Measurements from ENCODE around the gene FAM240A. TPM values are rescaled to one million over a fixed set of nuclear protein-coding genes. Genes with fewer than 3 reads are reported as not detected.
"Not testable (repeated sequence)": the region's sequence is repeated elsewhere in the genome, so short reads cannot be mapped to it uniquely, and the experiment has no call there.

Gene FAM240A
- polyA plus RNA-seq, 4 donors = 0.11 to 0.14 TPM; not detected in 2

DNA sequence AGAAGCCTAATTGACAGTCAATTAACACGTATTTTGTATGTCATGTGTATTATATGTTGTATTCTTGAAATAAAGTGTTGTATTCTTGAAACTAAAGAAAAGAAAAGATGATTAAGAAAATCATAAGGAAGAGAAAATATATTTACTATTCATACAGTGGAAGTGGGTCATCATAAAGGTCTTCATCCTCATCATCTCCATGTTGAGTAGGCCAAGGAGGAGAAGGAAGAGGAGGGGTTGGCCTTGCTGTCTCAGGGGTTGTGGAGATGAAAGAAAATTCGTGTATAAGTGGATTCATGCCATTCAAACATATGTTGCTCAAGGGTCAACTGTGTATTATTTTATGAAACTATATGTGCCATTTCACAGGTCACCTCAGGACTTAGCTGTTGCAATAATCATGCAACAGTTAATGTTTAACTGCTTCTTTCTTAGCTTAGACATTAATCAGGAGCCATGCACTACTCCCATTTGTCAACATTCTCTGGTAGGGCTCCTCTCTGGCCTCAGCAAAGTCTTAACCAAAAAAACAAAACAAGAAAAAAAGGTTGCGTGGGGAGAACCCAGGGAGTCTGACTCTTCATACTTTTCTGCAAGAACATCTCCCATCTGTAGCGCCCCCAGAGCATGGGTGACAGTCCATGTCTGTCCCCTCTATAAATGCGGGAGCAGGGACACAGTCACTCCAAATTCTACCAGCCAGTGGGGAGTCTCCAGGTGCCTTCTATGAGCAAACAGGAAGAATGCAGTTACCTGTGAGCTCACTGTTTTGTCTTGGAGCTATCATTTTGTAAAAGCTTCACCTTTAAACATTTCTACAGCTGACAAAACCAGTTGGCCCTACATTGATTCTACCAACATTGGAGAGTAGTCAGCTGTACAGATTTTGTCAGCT, 26.3 kb upstream of the FAM240A start:
- DNase-seq (ENCODE audit: low read depth in 4 of 4, low spot score in 2 of 4) = no peak

DNA sequence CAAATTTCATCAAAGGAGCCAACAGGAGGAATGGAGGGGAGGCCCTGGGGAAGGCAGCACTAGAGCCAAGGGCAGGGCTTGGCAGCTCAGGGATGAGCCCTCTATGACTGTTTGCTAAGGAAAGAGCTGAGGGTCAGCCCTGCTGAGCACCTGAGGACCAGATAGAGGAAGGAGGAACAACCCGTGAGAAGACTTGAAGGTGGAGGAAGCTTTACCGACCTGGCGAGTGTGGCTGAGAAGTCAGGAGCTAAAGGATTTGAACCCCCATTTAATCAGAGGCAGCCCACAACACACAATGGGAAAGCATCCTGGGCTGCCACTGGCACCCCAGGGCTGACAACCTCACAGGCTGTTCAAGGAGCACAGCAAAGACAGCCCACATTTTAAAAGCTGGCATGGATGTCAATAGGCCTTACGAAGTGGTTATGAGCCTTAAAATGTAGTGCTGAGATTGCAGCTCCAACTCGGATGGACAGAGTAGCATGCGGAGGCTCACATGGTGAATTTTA, 25.5 kb upstream of the FAM240A start:
- DNase-seq (ENCODE audit: low read depth in 4 of 4, low spot score in 2 of 4) = no peak

DNA sequence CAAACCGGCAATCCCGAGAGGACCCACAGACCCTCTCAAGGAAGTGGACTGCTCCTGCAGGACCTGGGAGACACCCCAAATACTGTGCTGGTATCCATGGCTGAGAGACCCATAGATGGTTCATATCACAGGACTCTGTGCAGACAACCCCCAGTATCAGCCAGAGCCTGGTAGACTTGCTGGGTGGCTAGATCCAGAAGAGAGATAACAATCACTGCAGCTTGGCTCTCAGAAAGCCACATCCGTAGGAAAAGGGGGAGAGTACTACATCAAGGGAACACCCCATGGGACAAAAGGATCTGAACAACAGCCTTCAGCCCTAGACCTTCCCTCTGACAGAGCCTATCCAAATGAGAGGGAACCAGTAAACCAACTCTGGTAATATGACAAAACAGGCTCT, 25.1 kb upstream of the FAM240A start:
- not testable (repeated sequence) for DNase-seq (ENCODE audit: low read depth in 4 of 4, low spot score in 2 of 4)

DNA sequence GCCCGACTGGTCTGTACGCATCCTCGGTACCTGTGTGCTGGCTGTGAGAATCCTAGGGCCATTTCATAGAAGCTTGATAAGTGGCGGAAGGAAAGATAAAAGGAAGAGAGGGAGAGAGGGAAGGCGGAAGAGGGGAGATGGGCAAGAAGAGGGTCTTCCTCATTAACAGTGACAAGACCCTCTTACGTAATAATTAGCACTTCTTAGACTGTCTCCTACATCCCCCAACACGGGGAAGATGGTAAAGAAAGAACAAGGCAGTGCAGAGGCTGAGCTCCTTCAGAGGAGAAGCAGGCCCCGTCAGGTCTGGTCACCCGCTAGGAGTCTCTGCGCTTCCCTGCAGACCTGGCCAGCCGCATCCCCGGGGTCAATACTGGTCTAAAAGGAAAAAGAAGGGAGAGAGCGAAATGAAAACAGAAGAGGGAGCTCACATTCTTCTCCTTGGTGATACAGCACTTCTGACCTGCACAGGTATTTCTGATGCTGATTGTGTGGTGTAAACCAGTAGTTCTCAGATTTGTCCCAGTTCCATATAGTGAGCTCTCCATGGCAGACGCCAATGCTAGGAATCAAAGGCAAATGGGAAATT, 19.0 kb upstream of the FAM240A start:
- no peak for DNase-seq (ENCODE audit: low read depth in 4 of 4, low spot score in 2 of 4)

DNA sequence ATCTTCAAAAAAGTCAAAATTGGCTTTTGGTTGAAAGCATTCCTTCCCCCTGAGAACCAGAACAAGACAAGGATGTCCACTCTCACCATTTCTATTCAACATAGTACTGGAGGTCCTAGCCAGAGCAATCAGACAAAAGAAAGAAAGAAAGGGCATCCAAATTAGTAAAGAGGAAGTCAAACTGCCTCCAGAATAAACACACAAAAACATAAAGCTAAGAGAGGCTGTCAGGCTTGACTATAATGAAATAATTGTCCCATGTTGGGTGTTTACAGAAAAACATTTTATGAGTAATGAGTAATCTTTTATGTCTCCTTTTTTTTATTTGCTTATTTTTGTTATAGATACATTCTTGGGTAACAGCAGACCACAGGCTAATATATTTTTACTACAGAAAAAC, 18.3 kb upstream of the FAM240A start:
- DNase-seq (ENCODE audit: low read depth in 4 of 4, low spot score in 2 of 4) = no peak

DNA sequence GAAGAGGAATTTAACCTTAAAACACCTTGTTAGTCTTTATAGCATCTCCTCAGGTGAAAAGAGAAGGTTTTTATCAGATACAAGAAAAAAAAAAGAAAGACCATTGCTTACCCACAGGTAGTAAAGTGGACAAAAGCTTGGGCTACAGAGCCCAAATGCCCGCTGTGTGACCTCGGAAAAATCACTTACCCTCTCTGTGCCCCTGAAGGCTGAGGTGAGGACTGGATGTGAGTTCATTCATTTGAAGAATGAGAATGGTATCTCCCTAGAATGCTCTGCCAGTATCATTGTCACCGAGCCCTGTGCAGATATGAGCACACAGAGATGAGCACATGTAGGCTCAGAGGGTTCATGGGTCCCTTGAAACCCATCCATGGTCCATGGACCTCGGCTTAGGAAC, 17.6 kb upstream of the FAM240A start:
- no peak for DNase-seq (ENCODE audit: low read depth in 4 of 4, low spot score in 2 of 4)

DNA sequence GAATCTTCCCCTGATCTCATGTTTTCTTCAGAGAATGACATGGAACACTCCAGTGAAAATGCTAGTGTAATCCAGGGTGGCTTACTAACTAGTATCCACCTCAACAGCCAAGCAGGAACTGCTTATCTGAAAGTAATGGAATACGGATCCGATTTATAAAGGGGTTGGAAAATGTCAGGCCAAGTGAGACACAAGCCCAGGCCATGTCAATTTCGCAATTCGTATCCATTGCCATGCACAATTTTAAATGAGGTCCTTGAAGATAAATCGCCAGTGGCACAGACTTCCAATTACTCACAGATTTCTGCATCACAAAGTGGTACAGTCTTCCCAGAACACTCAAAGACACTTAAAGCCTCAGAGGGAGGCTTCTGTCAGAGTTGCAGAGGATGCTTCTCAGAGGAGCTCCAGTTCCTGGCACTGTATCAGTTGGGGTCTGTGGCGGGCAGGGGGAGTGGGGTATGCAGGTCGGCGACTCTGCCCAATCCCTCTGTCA, 16.5 kb upstream of the FAM240A start:
- DNase-seq (ENCODE audit: low read depth in 4 of 4, low spot score in 2 of 4) = no peak

DNA sequence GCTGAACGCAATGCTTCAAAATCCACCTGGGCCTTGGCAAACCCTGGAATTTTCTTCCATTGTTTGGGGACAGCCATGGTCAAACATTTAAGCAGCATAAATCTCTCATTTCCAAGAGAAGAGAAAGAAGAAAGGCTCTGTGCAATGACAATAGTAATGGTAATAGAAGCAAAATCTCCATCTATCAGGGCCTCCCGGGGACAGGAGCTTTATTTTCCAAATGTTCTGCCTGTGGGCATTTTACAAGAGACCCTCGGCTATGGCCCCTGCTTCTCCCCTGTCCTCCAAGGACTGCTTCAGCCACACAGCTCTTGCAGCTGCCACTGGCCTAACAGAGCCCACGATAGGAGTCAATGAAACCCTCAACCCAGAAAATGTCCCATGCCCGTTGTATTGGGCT, 12.7 kb upstream of the FAM240A start:
- no peak for DNase-seq (ENCODE audit: low read depth in 4 of 4, low spot score in 2 of 4)

DNA sequence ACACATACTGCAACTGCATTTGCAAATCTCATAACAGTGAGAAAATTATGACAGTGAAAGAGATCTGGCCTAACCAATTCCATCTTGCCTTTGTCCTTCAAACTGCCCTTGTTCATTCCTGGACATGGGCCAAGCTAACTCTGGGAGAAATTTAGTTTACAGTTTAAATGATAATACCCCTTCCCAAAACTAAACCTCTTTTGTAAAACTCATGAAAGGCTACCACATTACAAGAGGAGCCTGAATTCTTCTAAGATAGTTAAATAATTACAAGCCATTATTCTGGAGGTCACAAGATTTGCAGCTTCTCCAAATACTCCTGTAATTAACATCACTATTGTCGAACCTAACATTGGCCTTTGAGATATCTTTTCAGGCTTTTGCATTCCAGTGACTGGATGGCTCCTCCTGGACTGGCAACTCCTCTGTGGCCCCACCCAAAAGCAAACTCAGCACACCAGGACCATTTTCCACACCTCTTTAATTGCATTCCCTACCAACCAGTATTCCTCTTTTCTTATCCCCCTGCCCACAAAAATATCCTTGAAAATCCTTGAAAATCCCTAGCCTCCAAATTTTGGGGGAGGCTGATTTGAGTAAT, 8.8 kb upstream of the FAM240A start:
- no peak for DNase-seq (ENCODE audit: low read depth in 4 of 4, low spot score in 2 of 4)

DNA sequence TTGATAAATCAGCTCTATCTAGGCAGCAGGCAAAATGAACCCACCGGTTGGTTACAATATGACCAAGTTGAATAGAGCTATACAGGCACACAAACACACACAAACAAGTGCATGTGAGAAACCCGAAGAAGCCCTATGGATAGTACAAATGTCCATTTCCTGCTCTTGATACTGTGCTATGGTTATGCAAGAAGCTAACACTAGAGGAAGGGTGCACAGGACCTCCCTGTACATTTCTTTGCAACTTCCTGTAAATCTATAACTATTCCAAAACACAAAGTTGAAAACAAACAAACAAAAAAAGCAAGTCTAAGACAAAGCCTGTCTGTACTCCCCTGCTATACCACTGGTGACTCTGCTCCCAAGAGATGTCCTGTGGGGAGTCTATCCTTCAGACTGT, 8.2 kb upstream of the FAM240A start:
- no peak for DNase-seq (ENCODE audit: low read depth in 4 of 4, low spot score in 2 of 4)

DNA sequence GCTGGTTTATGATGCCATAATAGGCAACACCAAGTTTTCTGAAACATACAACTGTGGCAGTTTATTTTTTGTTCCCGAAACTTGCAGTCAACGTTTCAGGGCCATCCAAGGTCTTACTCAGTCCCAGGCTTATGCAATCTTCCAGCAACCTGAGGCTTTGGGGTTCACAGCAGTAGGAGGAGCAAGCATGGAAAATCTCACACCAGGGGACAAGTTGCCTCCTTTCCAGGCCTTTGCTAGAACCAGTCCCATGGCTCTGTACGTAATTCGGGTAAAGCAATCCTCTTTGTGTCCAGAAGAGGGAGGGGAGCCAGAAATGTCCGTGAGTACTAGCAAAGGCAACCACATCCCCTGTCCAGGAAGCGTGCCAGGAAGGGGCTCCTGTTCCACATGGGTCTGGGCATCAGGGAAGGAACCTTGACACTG, 4.7 kb upstream of the FAM240A start:
- no peak for DNase-seq (ENCODE audit: low read depth in 4 of 4, low spot score in 2 of 4)

DNA sequence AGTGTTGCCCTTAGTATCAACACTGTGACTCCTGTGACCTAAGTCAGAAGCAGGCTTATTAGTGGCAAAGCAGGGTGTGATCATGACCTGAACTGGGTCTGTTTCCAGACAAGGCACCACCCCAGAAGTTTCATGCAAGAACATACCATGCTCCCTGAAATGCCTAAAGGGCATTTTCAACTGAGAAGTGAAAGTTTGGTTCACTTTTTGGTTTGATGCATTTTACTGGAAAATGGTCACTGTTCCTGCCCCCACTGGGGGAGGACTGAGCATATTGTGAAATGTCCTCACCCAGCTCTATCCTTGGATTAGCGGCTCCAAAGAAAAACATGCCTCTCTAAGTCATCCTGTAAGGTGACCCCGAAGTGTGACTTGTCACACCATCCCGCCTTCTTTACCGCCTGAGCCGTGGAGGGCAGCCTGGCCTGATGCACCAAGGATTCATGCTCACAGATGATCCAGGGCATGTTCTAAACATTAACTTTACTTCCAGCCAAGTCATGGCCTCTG, 3.1 kb upstream of the FAM240A start:
- no peak for DNase-seq (ENCODE audit: low read depth in 4 of 4, low spot score in 2 of 4)

DNA sequence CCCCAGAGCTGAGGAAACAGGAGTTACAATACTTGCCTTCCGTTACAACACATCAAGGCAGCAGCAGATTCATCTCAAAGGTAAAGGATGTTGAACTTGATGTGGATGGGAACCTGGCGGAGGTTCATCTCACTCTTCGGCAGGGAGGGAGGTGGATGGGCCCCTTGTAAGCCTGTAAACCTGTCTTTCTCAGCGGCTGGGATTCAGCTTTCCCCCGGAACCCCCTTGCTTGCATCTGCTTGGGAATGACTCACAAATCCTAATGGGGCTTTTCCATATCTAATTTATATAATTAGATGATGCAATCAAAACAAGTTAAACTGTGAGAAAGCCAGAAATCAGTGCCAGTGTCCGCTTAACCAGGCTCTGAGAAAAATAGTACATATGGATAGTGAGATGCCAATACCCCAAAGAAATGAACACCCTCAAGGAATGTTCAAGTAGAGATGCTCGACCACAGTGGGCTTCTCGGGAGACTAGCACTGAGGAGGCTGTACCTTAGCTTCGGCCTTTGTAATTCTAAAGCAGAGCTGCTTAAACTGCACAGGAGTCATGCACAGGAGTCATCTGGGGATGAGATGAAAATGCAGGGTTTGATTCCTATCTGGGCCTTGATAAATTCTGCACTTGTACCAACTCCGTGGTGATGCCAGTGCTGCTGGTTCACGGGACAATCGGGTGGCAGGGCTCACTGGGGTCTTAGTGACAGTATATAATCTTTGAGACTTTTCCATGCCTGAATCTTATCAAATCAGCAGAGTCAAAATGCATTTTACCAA, 2.2 kb upstream of the FAM240A start:
- no peak for DNase-seq (ENCODE audit: low read depth in 4 of 4, low spot score in 2 of 4)

DNA sequence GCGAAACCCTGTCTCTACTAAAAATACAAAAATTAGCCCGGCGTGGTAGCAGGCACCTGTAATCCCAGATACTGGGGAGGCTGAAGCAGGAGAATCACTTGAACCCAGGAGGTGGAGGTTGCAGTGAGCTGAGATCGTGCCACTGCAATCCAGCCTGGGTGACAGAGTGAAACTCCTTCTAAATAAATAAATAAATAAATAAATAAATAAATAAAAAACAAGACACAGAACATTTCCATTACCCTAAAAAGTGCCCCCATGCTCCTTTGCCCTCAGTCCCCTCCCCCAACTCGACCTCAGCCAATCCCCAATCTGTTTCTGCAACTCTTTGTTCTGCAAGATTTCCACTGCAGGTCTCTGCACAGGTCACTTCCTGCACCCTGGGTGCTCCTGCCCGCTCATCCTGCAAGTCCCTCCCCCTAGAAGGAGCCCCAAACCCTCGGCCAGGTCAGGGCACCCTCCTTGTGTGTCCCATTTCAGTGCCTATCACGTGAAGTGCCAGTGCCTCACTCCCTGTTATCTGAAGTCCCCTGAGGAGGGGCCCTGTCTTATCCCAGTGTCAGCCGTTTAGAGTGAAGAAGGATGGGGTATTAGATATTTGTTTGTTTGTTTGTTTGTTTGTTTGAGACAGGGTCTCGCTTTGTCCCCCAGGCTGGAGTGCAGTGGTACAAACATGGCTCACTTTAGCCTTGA, 1.1 kb downstream of the FAM240A start:
- DNase-seq (ENCODE audit: low read depth in 4 of 4, low spot score in 2 of 4) = no peak

DNA sequence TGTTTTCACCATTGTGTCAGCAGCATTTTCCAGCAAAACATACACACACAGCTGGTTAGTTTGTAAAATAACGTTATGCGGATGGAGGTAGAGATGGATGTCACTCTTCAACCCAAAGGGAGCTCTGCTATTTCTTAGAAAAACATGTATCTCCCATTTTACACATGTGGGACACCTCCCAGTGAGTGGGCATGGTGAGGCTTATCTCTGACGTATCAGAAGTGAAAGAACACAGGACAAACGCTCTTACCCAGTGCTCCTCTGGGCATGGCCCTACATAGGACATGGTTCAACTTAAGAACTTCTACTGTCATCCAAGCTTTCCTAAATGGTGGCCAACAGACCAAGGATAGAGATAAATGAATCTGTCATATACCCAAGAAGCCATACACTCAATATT, 2.1 kb downstream of the FAM240A start:
- no peak for DNase-seq (ENCODE audit: low read depth in 4 of 4, low spot score in 2 of 4)

DNA sequence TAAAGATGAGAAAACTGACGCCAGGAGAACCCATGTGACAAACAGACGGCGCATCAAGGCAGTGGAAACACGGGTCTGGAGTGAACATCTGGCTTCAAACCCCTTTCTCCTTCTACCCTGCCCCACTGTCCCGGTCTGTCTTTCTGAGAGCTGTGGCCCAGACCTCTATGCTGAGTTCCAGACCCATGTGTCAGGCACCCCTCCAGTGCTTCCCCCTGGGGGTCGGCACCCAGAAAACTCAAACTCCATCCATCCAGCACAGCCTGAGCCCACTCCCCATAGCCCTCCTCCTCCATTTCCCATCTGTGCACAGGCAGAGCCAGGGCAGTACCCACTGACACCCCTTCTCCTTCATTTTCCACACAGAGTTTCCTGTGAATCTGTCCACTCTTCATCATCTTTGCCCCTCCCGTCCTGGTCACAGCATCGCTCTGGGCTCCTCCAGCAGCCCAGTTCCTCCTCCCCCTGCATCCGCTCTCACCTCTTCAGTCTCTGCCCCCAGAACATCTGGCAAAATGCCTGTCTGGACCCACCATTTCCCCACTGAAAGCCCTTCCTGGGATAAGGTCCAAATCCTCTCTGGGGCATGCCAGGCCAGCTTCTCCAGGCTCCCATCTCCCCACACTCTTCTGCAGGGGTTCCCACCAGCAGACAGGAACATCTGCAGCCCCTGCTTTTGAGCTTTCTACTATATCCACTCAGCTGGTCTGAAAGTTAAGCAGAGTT, 2.9 kb downstream of the FAM240A start:
- no peak for DNase-seq (ENCODE audit: low read depth in 4 of 4, low spot score in 2 of 4)

DNA sequence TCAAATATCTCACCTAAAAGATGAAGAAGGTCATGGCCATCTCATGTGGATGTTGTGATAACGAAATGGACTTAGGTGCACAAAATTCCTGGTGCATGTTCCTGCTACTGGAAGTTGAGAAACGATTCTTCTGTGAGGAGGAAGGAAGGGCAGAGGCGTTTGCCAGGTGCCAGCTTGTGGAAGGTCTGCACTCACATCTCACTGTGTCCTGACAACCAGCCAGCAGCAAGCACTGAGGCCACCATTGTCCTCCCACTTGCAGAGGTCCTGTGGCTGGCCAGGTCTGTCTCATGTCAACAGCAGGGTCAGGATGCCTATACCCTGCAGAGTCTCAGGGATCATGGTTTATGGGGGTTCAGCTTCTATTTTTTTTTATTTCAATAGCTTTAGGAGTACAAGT, 3.7 kb downstream of the FAM240A start:
- no peak for DNase-seq (ENCODE audit: low read depth in 4 of 4, low spot score in 2 of 4)

DNA sequence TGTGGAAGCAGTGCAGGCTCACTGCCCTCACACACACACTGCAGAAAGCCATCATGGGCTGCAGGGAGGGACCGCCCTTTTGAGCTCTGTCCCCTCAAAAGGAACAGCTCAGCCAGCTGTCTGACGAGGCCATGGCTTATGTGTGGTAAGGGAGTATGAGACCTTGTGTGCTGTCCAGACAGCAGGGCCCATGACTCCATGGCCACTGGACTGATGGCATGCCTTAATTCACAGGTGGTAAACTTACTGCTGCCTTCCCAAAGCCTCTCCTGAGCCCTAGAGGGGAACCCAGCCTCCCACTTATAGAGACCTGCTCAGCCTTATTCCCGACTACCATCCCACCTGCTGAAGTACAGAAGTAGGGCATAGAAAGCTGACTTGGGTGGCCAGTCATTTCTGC, 5.6 kb downstream of the FAM240A start:
- DNase-seq (ENCODE audit: low read depth in 4 of 4, low spot score in 2 of 4) = no peak
